DLD1 (cell line): ENCODE results near the gene CA6.
"Not testable (repeated sequence)": the region's sequence is repeated elsewhere in the genome, so short reads cannot be mapped to it uniquely, and the experiment has no call there.

ENCODE experiments used
- in situ Hi-C: cut with HindIII; loops from 2 replicates; pipeline ENCODE4 v1.10.0; 2017; ENCODE audit warnings: low sequenced_read_pairs

Gene CA6

DNA sequence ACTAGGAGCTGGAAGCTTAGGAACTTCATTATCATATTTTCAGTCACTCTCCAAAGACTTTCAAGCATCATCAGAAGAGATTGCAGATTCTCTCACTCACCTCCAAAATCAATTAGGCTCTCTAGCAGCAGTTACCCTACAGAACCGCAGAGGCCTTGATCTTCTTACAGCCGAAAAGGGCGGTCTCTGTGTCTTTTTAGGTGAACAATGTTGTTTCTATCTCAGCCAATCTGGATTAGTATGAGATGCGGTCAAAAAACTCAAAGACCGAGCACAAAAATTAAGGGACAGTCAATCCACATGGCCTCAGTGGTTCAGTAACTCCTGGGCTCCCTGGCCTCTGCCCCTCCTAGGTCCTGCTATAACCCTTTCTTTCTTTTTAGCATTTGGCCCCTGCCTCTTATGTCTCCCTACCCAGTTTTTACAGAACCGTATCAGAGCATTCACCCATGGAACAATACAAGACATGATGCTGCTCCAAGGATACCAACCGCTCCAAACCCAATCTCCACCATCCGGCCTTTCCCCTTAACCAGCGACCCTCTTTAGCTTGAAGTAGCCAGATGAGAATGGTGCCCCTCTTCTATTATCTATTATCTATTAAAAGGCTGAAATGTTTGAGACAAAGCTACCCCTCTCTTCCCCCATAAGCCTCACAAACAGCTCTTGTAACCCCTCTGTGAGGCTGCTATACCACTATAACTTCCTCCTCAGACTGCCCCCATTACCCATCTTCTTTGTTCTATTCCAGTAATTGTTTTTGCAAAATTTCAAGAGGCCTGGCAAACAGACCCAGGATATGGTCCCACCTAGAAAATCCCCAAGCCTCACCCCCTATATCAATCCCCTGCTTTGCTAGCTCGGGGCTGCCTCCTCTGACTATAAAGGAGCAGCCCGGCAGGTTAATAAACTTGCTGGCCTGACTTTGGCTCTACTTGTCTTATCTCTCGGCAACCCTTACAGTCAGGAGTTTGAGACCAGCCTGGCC, 18.7 kb upstream of the CA6 start:
- in situ Hi-C loops: no loop called here

GRCh38 chr1:8930116-8930515, 15.6 kb upstream of the CA6 start:
- in situ Hi-C loops: no loop called here

- in situ Hi-C loops: not testable (repeated sequence)
Observed at GRCh38 chr1:8937051-8937450, 8.6 kb upstream of the CA6 start.

GRCh38 chr1:8937701-8938100, 8.0 kb upstream of the CA6 start:
- in situ Hi-C loops: no loop called here

- in situ Hi-C loops: no loop called here
Observed at GRCh38 chr1:8938232-8938999, 7.3 kb upstream of the CA6 start.

DNA sequence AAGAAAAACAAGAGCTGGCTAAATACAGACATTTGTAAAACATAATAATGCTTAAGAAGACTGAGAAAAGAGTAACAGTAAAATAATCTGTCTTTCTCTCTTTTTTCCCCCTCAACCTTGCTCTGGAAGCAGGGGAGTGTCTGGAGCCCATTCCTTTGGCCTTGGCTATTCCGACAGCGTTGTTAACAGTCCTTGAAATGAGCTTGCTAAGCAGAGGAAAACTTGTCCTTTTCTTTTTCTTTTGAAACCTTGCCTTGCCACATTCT, 6.7 kb upstream of the CA6 start:
- in situ Hi-C loops: no loop called here

DNA sequence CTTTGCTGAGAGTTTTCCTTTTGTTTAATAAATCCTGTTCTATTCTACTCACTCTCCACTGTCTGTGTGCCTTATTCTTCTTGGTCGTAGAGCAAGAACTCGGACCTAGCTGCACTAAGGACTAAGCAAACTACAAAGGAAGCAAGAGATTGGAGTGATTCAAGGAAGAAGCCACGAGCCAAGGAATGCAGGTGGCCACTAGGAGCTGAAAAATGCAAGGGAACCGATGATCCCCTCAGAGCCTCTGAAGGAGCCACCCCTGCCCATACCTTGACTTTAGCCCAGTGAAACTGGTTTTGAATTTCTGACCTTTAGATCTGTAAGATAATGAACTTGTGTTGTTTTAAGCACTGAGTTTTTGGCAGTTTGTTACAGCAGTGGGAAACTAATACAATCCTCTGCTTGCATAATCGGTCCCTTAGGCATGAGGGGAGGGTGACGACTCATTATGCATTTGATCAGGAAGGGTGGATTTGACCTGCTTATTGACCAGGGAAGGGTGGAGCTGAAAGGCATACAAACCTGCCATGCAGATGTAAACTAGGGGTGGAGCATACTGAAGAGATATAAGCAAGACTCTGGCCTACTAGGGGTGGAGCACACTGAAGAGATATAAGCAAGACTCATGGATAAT, 6.2 kb upstream of the CA6 start:
- in situ Hi-C loops: no loop called here

- in situ Hi-C loops: no loop called here
Observed at GRCh38 chr1:8941906-8942305, 3.8 kb upstream of the CA6 start.

DNA sequence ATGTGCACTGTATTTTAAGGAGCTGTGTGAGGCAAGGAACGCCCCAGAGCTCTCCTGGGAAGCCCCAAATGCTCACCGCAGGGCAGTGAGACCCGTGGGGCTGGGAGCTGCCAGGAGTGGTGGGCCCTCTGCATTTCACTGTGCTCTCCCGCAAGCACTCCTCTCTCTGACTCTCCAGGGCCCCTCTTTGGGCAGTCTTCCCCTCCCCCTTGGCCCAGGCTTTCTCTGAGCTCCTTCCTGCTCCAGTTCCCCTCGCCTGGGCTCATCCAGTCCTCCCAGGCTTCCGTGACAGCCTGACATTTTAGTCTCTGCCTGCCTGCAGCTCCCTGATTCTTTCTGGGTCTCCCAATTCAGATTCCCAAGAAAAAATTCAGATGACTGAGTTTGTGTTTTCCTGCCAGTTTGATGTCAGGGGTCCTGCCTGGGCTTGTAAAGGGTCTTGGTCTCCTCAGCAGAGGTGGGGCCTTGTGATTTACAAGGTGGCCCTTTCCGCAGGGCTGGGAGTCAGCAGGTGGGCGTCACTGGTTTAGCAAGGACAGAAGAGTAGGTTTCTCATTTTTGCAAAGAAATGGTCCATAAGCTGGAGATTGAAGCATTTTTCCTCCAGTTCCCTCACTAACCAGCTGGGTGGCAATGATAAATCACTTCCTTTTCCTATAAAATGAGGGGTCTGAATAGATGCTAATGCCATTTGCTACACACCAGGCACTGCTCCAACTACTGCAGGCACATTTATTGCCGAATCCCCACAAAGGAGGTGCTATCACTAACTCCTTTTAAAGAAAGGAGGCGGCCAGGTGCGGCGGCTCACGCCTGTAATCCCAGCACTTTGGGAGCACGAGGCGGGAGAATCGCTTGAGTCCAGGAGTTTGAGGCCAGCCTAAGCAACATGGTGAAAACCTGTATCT, 1.9 kb upstream of the CA6 start:
- in situ Hi-C loops: no loop called here

DNA sequence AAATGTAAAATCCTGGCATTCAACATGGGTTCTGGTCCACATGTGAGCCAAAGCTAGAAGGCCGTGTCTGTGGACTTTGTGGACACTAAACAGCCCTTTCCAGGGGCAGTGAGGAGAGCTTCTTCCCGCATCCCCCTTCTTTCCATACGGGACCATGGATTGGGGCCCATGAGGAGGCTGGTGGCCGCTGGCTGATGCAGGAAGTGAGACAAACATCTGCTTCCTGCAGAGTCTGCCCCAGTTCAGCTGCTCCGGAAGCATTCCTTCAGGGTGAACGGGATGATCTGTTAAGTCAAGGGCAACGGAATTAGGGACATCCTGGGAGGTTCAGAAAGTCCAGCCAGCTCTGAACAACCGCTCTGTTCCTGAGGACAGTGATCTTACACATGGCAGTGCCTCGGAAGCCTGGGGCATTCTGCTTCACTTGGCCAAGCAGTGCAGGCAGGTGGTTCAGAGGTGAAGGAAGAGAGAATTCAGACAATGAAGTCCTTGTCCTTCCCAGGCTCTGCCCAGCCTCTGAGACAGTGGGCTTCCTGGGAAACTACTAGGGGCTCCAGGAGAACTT, 1.5 kb downstream of the CA6 start:
- in situ Hi-C loops: no loop called here

- in situ Hi-C loops: no loop called here
Observed at GRCh38 chr1:8950309-8950708, 4.6 kb downstream of the CA6 start.

DNA sequence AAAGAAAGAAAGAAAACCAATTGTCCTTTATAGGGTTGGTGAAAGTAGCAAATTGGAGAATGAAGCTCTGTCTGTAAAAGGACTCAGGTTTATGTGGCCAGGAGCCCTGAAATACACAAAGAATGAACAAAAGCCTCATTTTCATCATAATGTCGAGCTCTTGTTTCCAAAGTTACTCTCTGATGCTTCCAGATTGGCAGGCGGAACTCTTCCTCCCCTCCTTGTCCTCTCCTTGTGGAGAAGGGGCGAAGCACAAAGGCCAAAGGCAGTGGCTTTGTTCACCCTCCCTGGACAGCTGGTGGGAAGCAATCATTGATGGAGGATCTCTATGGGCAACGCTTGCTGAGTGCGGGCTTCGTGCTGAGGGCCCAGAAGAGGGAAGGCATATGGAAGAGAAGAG, 5.6 kb downstream of the CA6 start:
- in situ Hi-C loops: no loop called here

- in situ Hi-C loops: no loop called here
Observed at GRCh38 chr1:8955406-8955805, 9.7 kb downstream of the CA6 start.

GRCh38 chr1:8956461-8957349, 11.0 kb downstream of the CA6 start:
- in situ Hi-C loops: no loop called here

GRCh38 chr1:8962812-8963530, 17.3 kb downstream of the CA6 start:
- in situ Hi-C loops: no loop called here

- in situ Hi-C loops: no loop called here
Observed at GRCh38 chr1:8963963-8964362, 18.3 kb downstream of the CA6 start.

GRCh38 chr1:8965121-8965820, 19.6 kb downstream of the CA6 start:
- in situ Hi-C loops: no loop called here

DNA sequence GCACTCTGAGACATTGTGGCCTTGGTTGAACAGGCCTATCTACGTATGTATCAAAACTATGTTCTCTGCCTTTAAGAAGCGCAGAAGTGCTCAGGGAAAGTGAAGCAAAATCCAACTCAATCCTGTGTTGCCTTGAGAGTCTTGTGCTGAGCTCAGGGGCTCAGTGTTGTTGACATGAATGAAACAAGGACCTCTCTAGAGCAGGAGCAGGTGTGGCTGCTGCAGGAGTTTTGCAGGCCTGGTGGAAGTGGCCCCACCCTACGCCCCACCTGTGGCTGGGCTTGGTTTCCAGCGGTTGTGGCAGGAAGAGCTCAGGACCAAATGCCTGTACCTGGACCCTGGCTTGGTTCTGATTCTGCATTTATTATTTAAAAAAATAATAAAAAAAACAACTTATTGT, 20.9 kb downstream of the CA6 start:
- in situ Hi-C loops: no loop called here
